ENCODE results near the gene DYRK3.
A peak's percentile ranks its signal among the peaks of the same experiment; 100 is the strongest.
"Not testable (repeated sequence)": the region's sequence is repeated elsewhere in the genome, so short reads cannot be mapped to it uniquely, and the experiment has no call there.

Gene DYRK3

GRCh38 chr1:206635080-206635977, at the start of gene DYRK3:
TSS of gene DYRK3 (plus strand) at chr1:206635536. CDS start at chr1:206635704, 168 bp downstream.
- DNase-seq = peak; percentile 84 to 90

- DNase-seq = no peak
Measured at GRCh38 chr1:206586501-206587445, 48.6 kb upstream of the DYRK3 start.

GRCh38 chr1:206587904-206588303, 47.4 kb upstream of the DYRK3 start:
- no peak for DNase-seq

GRCh38 chr1:206588492-206588891, 46.8 kb upstream of the DYRK3 start:
- no peak for DNase-seq

- no peak for DNase-seq
Measured at GRCh38 chr1:206589206-206589605, 46.1 kb upstream of the DYRK3 start.

GRCh38 chr1:206590025-206590758, 45.1 kb upstream of the DYRK3 start:
- DNase-seq = no peak

GRCh38 chr1:206591226-206591625, 44.1 kb upstream of the DYRK3 start:
- no peak for DNase-seq

GRCh38 chr1:206591696-206592095, 43.6 kb upstream of the DYRK3 start:
- DNase-seq = no peak

- DNase-seq = no peak
Measured at GRCh38 chr1:206593351-206593925, 41.9 kb upstream of the DYRK3 start.

- DNase-seq = no peak
Measured at GRCh38 chr1:206595581-206596318, 39.6 kb upstream of the DYRK3 start.

- DNase-seq = no peak
Measured at GRCh38 chr1:206596319-206596666, 39.0 kb upstream of the DYRK3 start.

- DNase-seq = no peak
Measured at GRCh38 chr1:206600527-206600926, 34.8 kb upstream of the DYRK3 start.

GRCh38 chr1:206604861-206605260, 30.5 kb upstream of the DYRK3 start:
- no peak for DNase-seq

GRCh38 chr1:206606867-206607266, 28.5 kb upstream of the DYRK3 start:
- DNase-seq = peak in 1 of 2 donors; percentile 27

- no peak for DNase-seq
Measured at GRCh38 chr1:206608108-206608698, 27.1 kb upstream of the DYRK3 start.

GRCh38 chr1:206609229-206609991, 25.9 kb upstream of the DYRK3 start:
- DNase-seq = no peak

- DNase-seq = peak; percentile 93 to 95
Measured at GRCh38 chr1:206612129-206612876, 23.0 kb upstream of the DYRK3 start, which contains the start of gene EIF2D. TSS of gene EIF2D (minus strand) at chr1:206612465. CDS start at chr1:206612342, 123 bp downstream.

- DNase-seq = not testable (repeated sequence)
Measured at GRCh38 chr1:206626396-206626795, 8.9 kb upstream of the DYRK3 start.

GRCh38 chr1:206628916-206629315, 6.4 kb upstream of the DYRK3 start:
- no peak for DNase-seq

GRCh38 chr1:206631085-206631509, 4.2 kb upstream of the DYRK3 start:
- DNase-seq = no peak
